Cardiac muscle cell (in vitro differentiated cells and primary cell): ENCODE data around the gene POC1B. TPM values are rescaled to one million over a fixed set of nuclear protein-coding genes. Genes with fewer than 3 reads are reported as not detected.

Experiments used
- DNase-seq, 2 donors: peaks; one replicate each; pipeline versions ENCODE4 v3.0.0 to v3.0.0-alpha.2; 2010 to 2017; ENCODE audit warnings: low read depth in 1 of 2, low spot score in 1 of 2
- H3K27ac ChIP-seq: fragments of 200-600 bp; sonication (generic); 2 replicates; pipeline ENCODE4 v1.5.1; 2016
- H3K27me3 ChIP-seq: fragments of 200-600 bp; sonication (generic); 2 replicates; pipeline ENCODE4 v1.6.0; 2016; ENCODE audit warnings: control low read depth
- H3K36me3 ChIP-seq: fragments of 200-600 bp; sonication (generic); 2 replicates; pipeline ENCODE4 v1.5.1; 2016; ENCODE audit warnings: control low read depth
- H3K4me1 ChIP-seq: fragments of 200-600 bp; sonication (generic); 2 replicates; pipeline ENCODE4 v1.8.1; 2017; ENCODE audit warnings: low read depth, mild to moderate bottlenecking, mixed run types
- H3K4me3 ChIP-seq: fragments of 200-600 bp; sonication (generic); 2 replicates; pipeline ENCODE4 v1.5.1; 2016; ENCODE audit warnings: mild to moderate bottlenecking
- H3K9me3 ChIP-seq: fragments of 200-600 bp; sonication (generic); 2 replicates; pipeline ENCODE4 v1.5.1; 2017; ENCODE audit warnings: low read depth, mild to moderate bottlenecking, control low read depth
- polyA plus RNA-seq: library from polyadenylated mRNA; unstranded; fragments of >200 nt; fragmentation: Nextera tagmentation; extraction: Ambion mirVana; gene quantifications from 2 replicates; pipeline ENCODE4 v1.2.1, GENCODE V29; 2016
- total RNA-seq: library from RNA; depleted of rRNA; stranded (reverse); fragments of >200 nt; gene quantifications from 2 replicates; pipeline ENCODE4 v1.2.3, GENCODE V29; 2016
- TF ChIP-seq, protein P1 (sequence below): IDR thresholded peaks from 2 replicates; pipeline ENCODE4 v1.5.1; 2012; ENCODE audit warnings: low read depth, mild to moderate bottlenecking, low read length

POC1B gene
- total and polyA plus RNA-seq, 2 experiments from 2014 or later: 12.8 to 16.1 TPM

DNA sequence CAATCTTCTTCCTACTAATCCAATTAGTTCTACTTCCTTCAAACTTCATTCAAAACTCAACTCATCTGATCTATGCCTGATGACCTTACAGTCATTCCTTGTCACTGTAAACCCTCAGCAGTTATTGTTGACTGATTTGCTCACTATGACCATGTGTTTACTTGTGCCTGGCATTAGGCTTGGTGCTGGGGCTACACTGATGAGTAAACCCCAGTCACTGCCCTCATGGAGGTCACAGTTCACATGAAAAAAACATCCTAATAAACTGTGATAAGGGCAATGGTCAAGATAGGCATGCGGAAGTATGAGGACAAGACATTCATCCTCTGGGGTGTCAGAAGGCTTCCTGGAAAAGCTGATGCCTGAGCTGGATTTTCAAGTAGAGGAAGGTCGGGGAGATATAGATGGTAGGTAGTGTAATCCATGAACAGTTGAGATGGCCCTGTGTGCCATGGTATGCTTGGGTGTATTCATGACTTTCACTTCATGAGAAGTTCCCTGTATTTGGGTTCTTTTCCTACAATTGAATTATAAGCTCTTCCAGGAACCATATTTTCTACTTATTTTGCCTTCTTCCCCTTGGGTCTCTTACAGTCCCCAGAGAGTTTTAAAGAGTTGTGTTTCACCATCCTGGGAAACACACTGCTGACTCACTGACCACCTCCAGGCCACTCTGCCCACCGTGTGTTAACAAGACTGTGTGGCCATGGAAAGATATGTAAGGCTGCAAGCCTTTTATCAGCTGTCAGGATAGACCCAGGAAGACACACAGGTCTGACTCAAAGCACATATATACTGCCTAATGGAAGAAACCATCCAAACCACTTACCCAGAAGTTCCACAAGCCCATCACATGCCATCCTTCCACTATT, 134.8 kb downstream of the POC1B start:
- DNase-seq: peak in 1 of 2 donors; percentile 81
- H3K4me1 ChIP-seq: peaks cover 56% of the 10 kb centered on the region
- no peak overlapping the region for H3K4me3 ChIP-seq
- no peaks in the 10 kb centered on the region for H3K27me3 ChIP-seq
- H3K36me3 ChIP-seq: no peaks in the 10 kb centered on the region
- TF ChIP-seq, protein P1, sequence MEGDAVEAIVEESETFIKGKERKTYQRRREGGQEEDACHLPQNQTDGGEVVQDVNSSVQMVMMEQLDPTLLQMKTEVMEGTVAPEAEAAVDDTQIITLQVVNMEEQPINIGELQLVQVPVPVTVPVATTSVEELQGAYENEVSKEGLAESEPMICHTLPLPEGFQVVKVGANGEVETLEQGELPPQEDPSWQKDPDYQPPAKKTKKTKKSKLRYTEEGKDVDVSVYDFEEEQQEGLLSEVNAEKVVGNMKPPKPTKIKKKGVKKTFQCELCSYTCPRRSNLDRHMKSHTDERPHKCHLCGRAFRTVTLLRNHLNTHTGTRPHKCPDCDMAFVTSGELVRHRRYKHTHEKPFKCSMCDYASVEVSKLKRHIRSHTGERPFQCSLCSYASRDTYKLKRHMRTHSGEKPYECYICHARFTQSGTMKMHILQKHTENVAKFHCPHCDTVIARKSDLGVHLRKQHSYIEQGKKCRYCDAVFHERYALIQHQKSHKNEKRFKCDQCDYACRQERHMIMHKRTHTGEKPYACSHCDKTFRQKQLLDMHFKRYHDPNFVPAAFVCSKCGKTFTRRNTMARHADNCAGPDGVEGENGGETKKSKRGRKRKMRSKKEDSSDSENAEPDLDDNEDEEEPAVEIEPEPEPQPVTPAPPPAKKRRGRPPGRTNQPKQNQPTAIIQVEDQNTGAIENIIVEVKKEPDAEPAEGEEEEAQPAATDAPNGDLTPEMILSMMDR: no peak
- H3K9me3 ChIP-seq: no peaks in the 10 kb centered on the region
- peak overlapping the region; percentile 86 for H3K27ac ChIP-seq

GRCh38 chr12:89389755-89390661, 135.8 kb downstream of the POC1B start:
- Histone ChIP-seq H3K4me1 (peaks cover 60% of the 10 kb centered on the region), H3K9me3 (no peaks in the 10 kb centered on the region), H3K27ac (peak overlapping the region; percentile 86), H3K4me3 (no peak overlapping the region), H3K27me3 (no peaks in the 10 kb centered on the region), H3K36me3 (no peaks in the 10 kb centered on the region)
- peak in 1 of 2 donors; percentile 78 for DNase-seq
- TF ChIP-seq, protein P1: no peak

DNA sequence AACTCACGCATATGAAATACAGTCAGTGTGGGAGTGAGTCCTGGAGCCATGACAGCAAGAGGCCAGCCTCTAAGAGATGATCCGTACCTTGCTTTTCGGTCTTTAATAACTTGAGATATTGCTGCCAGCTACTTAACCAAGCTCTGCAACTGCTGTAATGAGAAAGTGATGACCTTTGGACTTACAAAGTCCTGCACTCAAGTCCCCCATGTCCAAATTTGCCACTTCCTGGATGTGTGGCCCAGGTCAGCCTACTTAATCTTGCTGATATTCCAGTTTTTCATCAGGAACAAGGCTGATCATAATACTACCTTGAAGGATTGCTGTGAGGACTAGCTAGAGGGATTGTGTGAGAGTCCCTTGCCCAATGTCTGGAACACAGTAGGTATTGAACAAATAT, 139.7 kb downstream of the POC1B start:
- Histone ChIP-seq H3K4me3 (no peak overlapping the region), H3K9me3 (no peaks in the 10 kb centered on the region), H3K27me3 (no peaks in the 10 kb centered on the region), H3K27ac (peak overlapping the region; percentile 80), H3K4me1 (peaks cover 62% of the 10 kb centered on the region), H3K36me3 (no peaks in the 10 kb centered on the region)
- no peak for DNase-seq
- TF ChIP-seq, protein P1: no peak

GRCh38 chr12:89384807-89385206, 141.0 kb downstream of the POC1B start:
- no peaks in the 10 kb centered on the region for H3K27me3 ChIP-seq
- no peak overlapping the region for H3K4me3 ChIP-seq
- TF ChIP-seq, protein P1: no peak
- DNase-seq: no peak
- no peaks in the 10 kb centered on the region for H3K9me3 ChIP-seq
- peak overlapping the region; percentile 89 for H3K27ac ChIP-seq
- no peaks in the 10 kb centered on the region for H3K36me3 ChIP-seq
- H3K4me1 ChIP-seq: peaks cover 49% of the 10 kb centered on the region

DNA sequence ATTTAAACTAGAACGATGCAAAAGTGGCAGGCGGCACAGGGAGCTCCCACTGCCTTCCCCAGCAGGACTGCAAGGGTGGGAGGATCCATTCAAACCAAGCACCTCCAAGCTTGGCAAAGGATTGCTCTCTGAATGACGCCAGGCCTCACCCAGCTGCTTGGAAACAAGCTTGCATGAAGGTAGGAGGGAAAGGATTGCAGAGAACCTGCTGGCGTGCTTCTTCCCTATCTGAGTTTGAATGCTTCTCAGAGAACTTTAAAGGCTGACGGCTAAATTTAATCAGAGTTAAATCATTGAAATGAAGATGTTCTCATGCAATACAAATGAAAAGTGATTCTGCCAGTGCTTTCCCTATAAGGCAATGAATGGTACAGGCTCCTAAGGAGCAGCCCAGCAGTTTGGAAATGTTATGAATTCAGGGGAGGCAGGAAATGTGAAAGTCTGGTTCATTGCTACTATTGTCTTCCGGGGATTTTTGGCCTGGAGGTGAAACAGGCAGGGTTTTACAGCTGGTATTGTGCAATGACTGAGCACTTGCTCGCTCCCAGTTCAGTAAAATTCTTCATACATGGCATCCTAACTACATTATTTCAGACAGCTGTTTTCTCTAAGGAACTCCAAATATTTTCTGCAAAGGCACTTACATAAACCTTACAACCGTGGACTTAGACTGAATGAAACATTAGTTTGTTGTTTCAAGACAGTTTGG, 141.6 kb downstream of the POC1B start:
- H3K4me1 ChIP-seq: peaks cover 48% of the 10 kb centered on the region
- DNase-seq: peak; percentile 36 to 96
- H3K27ac ChIP-seq: peak overlapping the region; percentile 89
- H3K9me3 ChIP-seq: no peaks in the 10 kb centered on the region
- TF ChIP-seq, protein P1: no peak
- H3K36me3 ChIP-seq: no peaks in the 10 kb centered on the region
- no peaks in the 10 kb centered on the region for H3K27me3 ChIP-seq
- H3K4me3 ChIP-seq: no peak overlapping the region
